ENCODE data around the gene NFE2L1. TPM values are rescaled to one million over a fixed set of nuclear protein-coding genes. Genes with fewer than 3 reads are reported as not detected.

Gene NFE2L1
- total and polyA plus RNA-seq, 9 of the 15 experiments (the other 6 are each of a cell fraction or from before 2014, with no cell fraction given), result 2.0 to 68.6 (median 39.7) TPM

GRCh38 chr17:48107137-48108055, 59.2 kb downstream of the NFE2L1 start, which contains the start of gene SNX11 (continued):
- peak in 1 of 2 experiments; percentile 38; a peak in 1 of 4 replicates for TF ChIP-seq TBL1XR1 (IDR thresholded peaks at IDR 0.05; ENCODE audit: low read length in 2 of 2)
- no peak for TF ChIP-seq HMG20B (CRISPR knock-in tag; IDR thresholded peaks at IDR 0.05)
- no peak for TF ChIP-seq CREBBP (IDR thresholded peaks at IDR 0.05; ENCODE audit: low read depth, low read length)
- TF ChIP-seq ZBTB43 (CRISPR knock-in tag; IDR thresholded peaks at IDR 0.05), result no peak
- TF ChIP-seq HDGF (IDR thresholded peaks at IDR 0.05), result no peak
- peak; percentile 77 for TF ChIP-seq C11orf30 (IDR thresholded peaks at IDR 0.05; ENCODE audit: low read depth)
- TF ChIP-seq ZNF639 (CRISPR knock-in tag; conservative IDR thresholded peaks at IDR 0.05 in 1 of 2, IDR thresholded peaks at IDR 0.05 in 1 of 2), result peak in 1 of 2 experiments; percentile 96; a peak in 2 of 4 replicates
- no peak for TF ChIP-seq CREB5 (CRISPR knock-in tag; IDR thresholded peaks at IDR 0.05)
- TF ChIP-seq EGR1 (conservative IDR thresholded peaks at IDR 0.05), result peak; percentile 96
- TF ChIP-seq HINFP (tag; conservative IDR thresholded peaks at IDR 0.05; ENCODE audit: low read depth), result no peak
- TF ChIP-seq CREB1 (IDR thresholded peaks at IDR 0.05), result peak; percentile 25; the same call in 1 of the 2 replicates
- TF ChIP-seq CREB1 (CRISPR knock-in tag; IDR thresholded peaks at IDR 0.05), result peak; percentile 69; the same call in 1 of the 2 replicates
- TF ChIP-seq POLR2AphosphoS2 (IDR thresholded peaks at IDR 0.05; ENCODE audit: low read length), result 0 out of 2 replicates have a peak, but pooled peaks have one; percentile 56
- TF ChIP-seq ZNF23 (CRISPR knock-in tag; IDR thresholded peaks at IDR 0.05), result no peak
- TF ChIP-seq PHTF2 (CRISPR knock-in tag; IDR thresholded peaks at IDR 0.05), result no peak
- peak; percentile 6; the same call in 1 of the 2 replicates for TF ChIP-seq ZNF263 (CRISPR knock-in tag; IDR thresholded peaks at IDR 0.05; ENCODE audit: borderline replicate concordance)
- TF ChIP-seq POLR3G (IDR thresholded peaks at IDR 0.05; ENCODE audit: extremely low read depth, insufficient read length, insufficient replicate concordance), result no peak
- TF ChIP-seq ZSCAN29 (IDR thresholded peaks at IDR 0.05), result no peak
- TF ChIP-seq L3MBTL2 (IDR thresholded peaks at IDR 0.05), result peak; percentile 52; the same call in 1 of the 2 replicates
